ENCODE results near the gene CALHM5. TPM values are rescaled to one million over a fixed set of nuclear protein-coding genes. Genes with fewer than 3 reads are reported as not detected.

CALHM5 gene
- total and polyA plus RNA-seq, 9 of the 15 experiments (the other 6 are each of a cell fraction or from before 2014, with no cell fraction given), result under 0.01 to 0.05 (median 0.02) TPM; not detected in 2

DNA sequence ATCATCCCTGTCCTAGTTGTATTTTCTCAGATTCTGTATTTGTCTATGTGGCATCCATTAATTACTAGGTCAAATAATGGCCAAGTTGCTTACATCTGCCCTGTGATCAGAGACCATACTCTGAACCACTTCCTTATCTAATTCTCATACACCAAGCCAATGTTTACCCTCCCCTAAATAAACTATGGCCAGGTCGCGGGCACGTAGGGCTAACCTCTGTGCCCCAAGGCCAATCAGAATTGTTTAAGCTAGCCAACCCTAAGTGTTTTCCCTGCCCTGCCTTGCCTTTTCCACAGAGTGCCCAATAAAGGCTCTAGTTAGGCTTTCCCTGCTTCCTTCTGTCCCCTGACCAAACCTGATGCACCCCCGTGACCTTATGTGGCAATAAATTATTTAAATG is 39.4 kb downstream of the CALHM5 start (continued):
- TF ChIP-seq, protein P1, sequence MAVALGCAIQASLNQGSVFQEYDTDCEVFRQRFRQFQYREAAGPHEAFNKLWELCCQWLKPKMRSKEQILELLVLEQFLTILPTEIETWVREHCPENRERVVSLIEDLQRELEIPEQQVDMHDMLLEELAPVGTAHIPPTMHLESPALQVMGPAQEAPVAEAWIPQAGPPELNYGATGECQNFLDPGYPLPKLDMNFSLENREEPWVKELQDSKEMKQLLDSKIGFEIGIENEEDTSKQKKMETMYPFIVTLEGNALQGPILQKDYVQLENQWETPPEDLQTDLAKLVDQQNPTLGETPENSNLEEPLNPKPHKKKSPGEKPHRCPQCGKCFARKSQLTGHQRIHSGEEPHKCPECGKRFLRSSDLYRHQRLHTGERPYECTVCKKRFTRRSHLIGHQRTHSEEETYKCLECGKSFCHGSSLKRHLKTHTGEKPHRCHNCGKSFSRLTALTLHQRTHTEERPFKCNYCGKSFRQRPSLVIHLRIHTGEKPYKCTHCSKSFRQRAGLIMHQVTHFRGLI (CRISPR knock-in tag; IDR thresholded peaks at IDR 0.05), result no peak
- TF ChIP-seq PREB (CRISPR knock-in tag; IDR thresholded peaks at IDR 0.05) (no peak), SRSF9 (IDR thresholded peaks at IDR 0.05; ENCODE audit: borderline replicate concordance, low read depth, low read length) (no peak), TBL1XR1 (IDR thresholded peaks at IDR 0.05; ENCODE audit: low read length in 2 of 2) (no peak), ZEB2 (IDR thresholded peaks at IDR 0.05) (no peak)

DNA sequence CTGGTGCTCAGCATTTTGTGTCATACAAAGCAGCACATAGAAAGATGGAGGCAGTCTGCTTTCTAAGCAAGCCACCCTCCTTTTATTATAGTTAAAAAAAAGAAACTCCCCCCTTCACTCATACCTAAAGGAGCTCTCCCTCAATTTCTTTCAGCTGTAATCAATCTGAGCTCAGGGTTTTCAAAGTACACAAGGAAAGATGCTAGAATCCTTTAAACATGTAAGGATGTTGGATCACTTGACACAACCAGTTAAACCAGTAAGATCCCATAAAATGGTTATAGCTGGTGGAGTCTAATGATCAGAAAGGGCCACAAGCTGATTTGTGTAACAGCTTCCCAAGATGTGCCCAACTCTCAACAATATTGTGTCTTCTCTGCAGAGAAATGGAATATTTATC is 42.0 kb downstream of the CALHM5 start, which contains the start of gene CALHM4:
Gene CALHM4, plus strand, starts transcription at position 301 of the 400 bp plus-strand sequence. Its CDS starts 43 bp downstream, at position 344.
- Histone ChIP-seq H3K9me3 (replicated peaks; ENCODE audit: control insufficient read depth, insufficient read depth, low read depth, low read length) (no peaks in the 10 kb centered on the region), H3K79me2 (ENCODE audit: control insufficient read depth, insufficient read depth, low read length) (no peaks in the 10 kb centered on the region), H2AFZ (ENCODE audit: low read depth, low read length) (peak within 1 kb of the TSS; percentile 68), H3K27ac (ENCODE audit: extremely low read depth, low read depth, low read length) (no peak within 1 kb of the TSS), H3K4me3 (no peak within 1 kb of the TSS), H3K9me1 (ENCODE audit: control insufficient read depth, insufficient read depth, low read length) (no peaks in the 10 kb centered on the region), H3K4me1 (replicated peaks in 1 of 2; ENCODE audit: control insufficient read depth in 2 of 2, insufficient read depth in 2 of 2, low read length in 2 of 2) (peaks cover 2 to 4% of the 10 kb centered on the region in 2 experiments; a peak in 2 of 5 replicates), H3K36me3 (ENCODE audit: control insufficient read depth, insufficient read depth, low read length) (no peaks in the 10 kb centered on the region), H4K20me1 (replicated peaks; ENCODE audit: control insufficient read depth, insufficient read depth, low read length) (no peaks in the 10 kb centered on the region), H3K27me3 (ENCODE audit: control insufficient read depth in 2 of 2, insufficient read depth in 2 of 2, low read length in 2 of 2) (no peaks in the 10 kb centered on the region; a peak in 1 of 5 replicates), H3K9ac (ENCODE audit: insufficient read depth in 1 of 2, low read depth in 2 of 2, low read length in 2 of 2) (peak within 1 kb of the TSS in 1 of 2 experiments; percentile 33; a peak in 1 of 4 replicates), H3K4me2 (ENCODE audit: insufficient read depth, low read length) (no peak within 1 kb of the TSS)
- intact Hi-C loops (cut with micrococcal nuclease), result no loop called here
- no peak for DNase-seq (ENCODE audit: extremely low read depth in 1 of 4, low spot score in 3 of 4)
- no TSS peak for BruUV-seq (replicated peaks)
- in situ Hi-C loops (cut with MboI), result loop anchor here (10.0 kb wide), 1 partner anchor 269 kb away; no protein-coding TSS in a partner anchor
- CTCF ChIA-PET (ENCODE audit: low intra/inter-chr PET ratio), result no interaction called here
- FAIRE-seq, result no peak
- POLR2A ChIA-PET, result interaction anchor here (0.6 to 1.4 kb wide), 4 partner anchors 9 to 42 kb away, joined by 3 to 8 read pairs (median 6); partner anchors contain the start of gene CALHM5
- ATAC-seq, result peak; percentile 23; the same call in 1 of the 3 replicates
- TF ChIP-seq ZNF639 (CRISPR knock-in tag; conservative IDR thresholded peaks at IDR 0.05 in 1 of 2, IDR thresholded peaks at IDR 0.05 in 1 of 2), result no peak
- no peak for TF ChIP-seq KAT7 (CRISPR knock-in tag; IDR thresholded peaks at IDR 0.05; ENCODE audit: borderline replicate concordance)
- TF ChIP-seq IFI16 (CRISPR knock-in tag; IDR thresholded peaks at IDR 0.05), result no peak
- TF ChIP-seq PREB (CRISPR knock-in tag; IDR thresholded peaks at IDR 0.05), result no peak
- TF ChIP-seq U2AF1 (optimal IDR thresholded peaks at IDR 0.05; ENCODE audit: low read depth, low read length), result no peak
- TF ChIP-seq HDAC8 (tag; IDR thresholded peaks at IDR 0.05), result no peak
- TF ChIP-seq GTF2B (IDR thresholded peaks at IDR 0.05; ENCODE audit: extremely low read depth, insufficient read length), result no peak
- no peak for TF ChIP-seq HNRNPUL1 (IDR thresholded peaks at IDR 0.05; ENCODE audit: low read length)
- no peak for TF ChIP-seq CHD1 (IDR thresholded peaks at IDR 0.05; ENCODE audit: low read length)
- no peak for TF ChIP-seq HNRNPLL (IDR thresholded peaks at IDR 0.05; ENCODE audit: low read depth, low read length, poor library complexity, severe bottlenecking)
